SK-N-SH (cell line): Measurements from ENCODE around the gene CDC25B. TPM values are rescaled to one million over a fixed set of nuclear protein-coding genes. Genes with fewer than 3 reads are reported as not detected.

ENCODE experiments used
- CTCF ChIA-PET: fragments of 300-600, 350-600 bp; formaldehyde crosslinking; extraction: SDS; loops from one replicate; lab custom pipeline; 2021; lab: Yijun Ruan, JAX
- POLR2A ChIA-PET: fragments of 350-600 bp; sonication (Branson Sonifier 250); formaldehyde crosslinking; extraction: SDS; loops from one replicate; lab custom pipeline; 2020; ENCODE audit warnings: antibody characterized with exemption, inconsistent platforms; lab: Yijun Ruan, JAX
- DNase-seq: peaks from one replicate; pipeline ENCODE4 v3.0.0; 2012
- H2AFZ ChIP-seq: fragments of 200-600 bp; sonication (generic); 2 replicates; pipeline ENCODE4 v1.8.1; 2016; ENCODE audit warnings: antibody characterized with exemption, mild to moderate bottlenecking, low read depth
- H3F3A ChIP-seq: fragments of 200-600 bp; sonication (generic); replicated peaks from 2 replicates; pipeline ENCODE3; 2016; ENCODE audit warnings: antibody characterized with exemption, mild to moderate bottlenecking; ENCODE audit not compliant: insufficient read depth
- H3K27ac ChIP-seq, 2 experiments: fragments of 200-500 bp in 1 of 2; fragments of 200-600 bp in 1 of 2; sonication (Bioruptor generic) in 1 of 2; sonication (generic), shearing (Covaris generic) in 1 of 2; 2 replicates each; pipeline versions ENCODE4 v1.5.1 to v1.6.1; 2014 to 2016; ENCODE audit warnings: low read depth in 2 of 2, inconsistent platforms in 1 of 2, low read length in 1 of 2, mild to moderate bottlenecking in 1 of 2, mixed read lengths in 1 of 2
- H3K27me3 ChIP-seq: fragments of 200-600 bp; sonication (generic), shearing (Covaris generic); 2 replicates; pipeline ENCODE4 v1.6.1; 2016; ENCODE audit warnings: mixed run types; ENCODE audit not compliant: insufficient read depth
- H3K36me3 ChIP-seq, 2 experiments: fragments of 200-500 bp in 1 of 2; fragments of 200-600 bp in 1 of 2; sonication (Bioruptor generic) in 1 of 2; sonication (generic) in 1 of 2; replicated peaks in 1 of 2; 2 replicates each; pipeline versions ENCODE3 to v1.5.1; 2014 to 2016; ENCODE audit warnings: low read length in 1 of 2, mild to moderate bottlenecking in 1 of 2; ENCODE audit not compliant: insufficient read depth in 2 of 2, control insufficient read depth in 1 of 2
- H3K4me1 ChIP-seq, 2 experiments: fragments of 200-500 bp in 1 of 2; fragments of 200-600 bp in 1 of 2; sonication (Bioruptor generic) in 1 of 2; sonication (generic), shearing (Covaris generic) in 1 of 2; 2 replicates each; pipeline versions ENCODE4 v1.5.1 to v1.6.1; 2014 to 2016; ENCODE audit warnings: low read depth in 1 of 2, low read length in 1 of 2, mixed run types in 1 of 2; ENCODE audit not compliant: insufficient read depth in 2 of 2, control insufficient read depth in 1 of 2
- H3K4me2 ChIP-seq: fragments of 200-600 bp; sonication (generic), shearing (Covaris generic); 2 replicates; pipeline ENCODE4 v1.6.1; 2017; ENCODE audit warnings: mixed run types
- H3K4me3 ChIP-seq, 2 experiments: fragments of 200-500 bp in 1 of 2; fragments of 200-600 bp in 1 of 2; sonication (Bioruptor generic) in 1 of 2; sonication (generic), shearing (Covaris generic) in 1 of 2; 2 replicates each; pipeline versions ENCODE4 v1.5.1 to v1.8.1; 2014 to 2016; ENCODE audit warnings: low read depth in 2 of 2, inconsistent platforms in 1 of 2, low read length in 1 of 2, mild to moderate bottlenecking in 1 of 2, mixed read lengths in 1 of 2, moderate library complexity in 1 of 2
- H3K79me2 ChIP-seq: fragments of 200-600 bp; sonication (generic); 2 replicates; pipeline ENCODE4 v1.8.1; 2017; ENCODE audit warnings: mild to moderate bottlenecking; ENCODE audit not compliant: insufficient read depth
- H3K9ac ChIP-seq: fragments of 200-600 bp; sonication (generic); 2 replicates; pipeline ENCODE4 v1.6.1; 2017; ENCODE audit warnings: mixed run types
- H3K9me2 ChIP-seq: fragments of 200-600 bp; sonication (generic); 2 replicates; pipeline ENCODE4 v1.6.1; 2017; ENCODE audit warnings: mixed run types
- H3K9me3 ChIP-seq: fragments of 200-600 bp; sonication (generic); 2 replicates; pipeline ENCODE4 v1.6.1; 2017; ENCODE audit warnings: mixed run types, mild to moderate bottlenecking, moderate library complexity
- H4K20me1 ChIP-seq: fragments of 200-600 bp; sonication (generic); 2 replicates; pipeline ENCODE4 v1.6.1; 2017; ENCODE audit warnings: mild to moderate bottlenecking, mixed run types; ENCODE audit not compliant: insufficient read depth
- CHD2 ChIP-seq: fragments of 150-350 bp; IDR thresholded peaks from 2 replicates; pipeline ENCODE4 v1.6.1; 2018; ENCODE audit warnings: low read length; ENCODE audit not compliant: partially characterized antibody
- ELF1 ChIP-seq: IDR thresholded peaks from 2 replicates; pipeline ENCODE4 v1.4.0; 2012
- EP300 ChIP-seq, 2 experiments: IDR thresholded peaks; 2 replicates each; pipeline versions ENCODE4 v1.4.0 to v1.6.1; 2012; ENCODE audit warnings: borderline replicate concordance in 1 of 2, low read depth in 1 of 2, low read length in 1 of 2
- FOSL2 ChIP-seq: IDR thresholded peaks from 2 replicates; pipeline ENCODE4 v1.4.0; 2012; ENCODE audit warnings: low read depth, mild to moderate bottlenecking, moderate library complexity, borderline replicate concordance
- FOXJ3 ChIP-seq: sonication (generic); formaldehyde crosslinking; IDR thresholded peaks from 2 replicates; pipeline ENCODE4 v1.5.1; 2020; ENCODE audit warnings: mild to moderate bottlenecking, missing genetic modification reagents
- FOXM1 ChIP-seq: IDR thresholded peaks from 2 replicates; pipeline ENCODE4 v1.4.0; 2012; ENCODE audit warnings: low read depth, mild to moderate bottlenecking
- JUND ChIP-seq: IDR thresholded peaks from 2 replicates; pipeline ENCODE4 v1.4.0; 2012
- MEF2A ChIP-seq: IDR thresholded peaks from 2 replicates; pipeline ENCODE4 v1.4.0; 2012; ENCODE audit warnings: low read depth, borderline replicate concordance
- MXI1 ChIP-seq: IDR thresholded peaks from 2 replicates; pipeline ENCODE4 v1.6.1; 2012; ENCODE audit warnings: mild to moderate bottlenecking, low read depth, low read length, improper control_type of control experiment
- NFIC ChIP-seq: IDR thresholded peaks from 2 replicates; pipeline ENCODE4 v1.4.0; 2012; ENCODE audit warnings: borderline replicate concordance
- NRF1 ChIP-seq: IDR thresholded peaks from 2 replicates; pipeline ENCODE4 v1.6.1; 2012; ENCODE audit warnings: low read depth, mild to moderate bottlenecking, low read length
- RCOR1 ChIP-seq: fragments of 150-350 bp; IDR thresholded peaks from 2 replicates; pipeline ENCODE4 v1.6.1; 2017; ENCODE audit warnings: antibody characterized with exemption, low read length
- RFX5 ChIP-seq: IDR thresholded peaks from 2 replicates; pipeline ENCODE4 v1.6.1; 2012; ENCODE audit warnings: mild to moderate bottlenecking, improper control_type of control experiment, low read length
- RXRA ChIP-seq: IDR thresholded peaks from 2 replicates; pipeline ENCODE4 v1.4.0; 2012; ENCODE audit warnings: low read depth, mild to moderate bottlenecking, borderline replicate concordance
- TEAD4 ChIP-seq: IDR thresholded peaks from 2 replicates; pipeline ENCODE4 v1.4.0; 2012; ENCODE audit warnings: mild to moderate bottlenecking, borderline replicate concordance; ENCODE audit not compliant: insufficient read depth
- USF2 ChIP-seq: fragments of 150-350 bp; IDR thresholded peaks from 2 replicates; pipeline ENCODE4 v1.6.1; 2017; ENCODE audit warnings: antibody characterized with exemption, low read length, low read depth, borderline replicate concordance
- WGBS: methylation state at CpG from one replicate; pipeline ENCODE4 v1.1.6; 2017; ENCODE audit warnings: low lambda C conversion rate; 5-methylcytosine and 5-hydroxymethylcytosine counted together
- polyA plus RNA-seq, 3 experiments: library from polyadenylated mRNA; depleted of rRNA; stranded (reverse); fragments of >200 nt; gene quantifications; 2 replicates each; pipeline ENCODE4 v1.2.3, GENCODE V29; 2012
- TF ChIP-seq, protein P1 (sequence below): IDR thresholded peaks from 2 replicates; pipeline ENCODE4 v1.6.1; 2012; ENCODE audit warnings: mild to moderate bottlenecking, low read depth, low read length, moderate library complexity
- TF ChIP-seq, protein P2 (sequence below): IDR thresholded peaks from 2 replicates; pipeline ENCODE4; 2012

CDC25B gene
- polyA plus RNA-seq, 1 of the 3 experiments (the other 2 are of a cell fraction), result 56.5 TPM

DNA sequence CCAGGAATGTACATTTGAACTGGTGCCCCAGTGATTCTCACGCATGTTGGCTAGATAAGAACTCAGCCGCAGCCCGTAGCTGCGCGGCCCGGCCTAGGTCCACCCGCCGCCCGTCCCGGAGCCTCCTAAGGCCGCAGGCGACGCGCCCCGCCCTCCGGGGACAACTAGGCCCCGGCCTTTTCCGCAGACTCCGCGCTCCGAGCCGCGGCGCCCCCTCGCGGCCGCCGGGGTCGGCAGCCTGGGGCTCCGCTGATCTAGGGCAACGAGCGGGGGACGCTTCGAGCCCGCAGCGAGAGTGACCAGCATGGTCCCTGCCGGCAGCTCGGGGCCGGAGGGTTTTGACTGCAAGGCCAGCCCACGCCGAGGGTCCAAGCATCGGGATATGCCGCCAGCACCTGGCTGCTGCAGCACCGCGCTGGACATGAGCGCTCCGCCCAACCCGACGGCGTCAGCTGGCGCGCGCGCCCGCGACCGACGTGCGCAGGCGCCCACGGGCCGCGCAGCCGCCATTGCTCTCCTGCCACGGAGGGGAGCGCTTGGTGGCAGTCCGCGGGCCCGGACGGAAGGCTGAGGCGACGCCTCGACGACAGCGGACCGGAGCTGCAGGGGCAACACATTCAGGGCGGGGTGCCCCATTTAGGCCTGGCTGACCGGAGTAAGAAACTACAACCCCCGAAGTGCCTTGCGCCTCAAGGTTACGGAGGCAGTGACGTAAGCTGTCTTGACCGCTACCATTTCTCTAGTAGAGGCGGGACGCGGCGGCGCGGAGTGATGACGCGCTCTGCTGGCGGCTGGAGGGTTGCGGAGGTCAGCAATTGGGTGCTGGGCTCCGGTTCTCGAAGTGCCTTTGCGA is 24.2 kb downstream of the CDC25B start, which contains the start of gene AP5S1 (continued):
- TF ChIP-seq MXI1, result peak; percentile 55; the same call in 1 of the 2 replicates
- no peak for TF ChIP-seq FOXJ3 (CRISPR knock-in tag)
- peak; percentile 3; the same call in 1 of the 2 replicates for TF ChIP-seq MEF2A
- 0 out of 4 replicates have a peak, but pooled peaks of 1 of the 2 experiments have one; percentile 3 for TF ChIP-seq EP300 (IDR thresholded peaks at IDR 0.05; ENCODE audit: borderline replicate concordance in 1 of 2, low read depth in 1 of 2, low read length in 1 of 2)
- TF ChIP-seq NFIC, result no peak
- TF ChIP-seq NRF1, result peak; percentile 82
- TF ChIP-seq, protein P1, sequence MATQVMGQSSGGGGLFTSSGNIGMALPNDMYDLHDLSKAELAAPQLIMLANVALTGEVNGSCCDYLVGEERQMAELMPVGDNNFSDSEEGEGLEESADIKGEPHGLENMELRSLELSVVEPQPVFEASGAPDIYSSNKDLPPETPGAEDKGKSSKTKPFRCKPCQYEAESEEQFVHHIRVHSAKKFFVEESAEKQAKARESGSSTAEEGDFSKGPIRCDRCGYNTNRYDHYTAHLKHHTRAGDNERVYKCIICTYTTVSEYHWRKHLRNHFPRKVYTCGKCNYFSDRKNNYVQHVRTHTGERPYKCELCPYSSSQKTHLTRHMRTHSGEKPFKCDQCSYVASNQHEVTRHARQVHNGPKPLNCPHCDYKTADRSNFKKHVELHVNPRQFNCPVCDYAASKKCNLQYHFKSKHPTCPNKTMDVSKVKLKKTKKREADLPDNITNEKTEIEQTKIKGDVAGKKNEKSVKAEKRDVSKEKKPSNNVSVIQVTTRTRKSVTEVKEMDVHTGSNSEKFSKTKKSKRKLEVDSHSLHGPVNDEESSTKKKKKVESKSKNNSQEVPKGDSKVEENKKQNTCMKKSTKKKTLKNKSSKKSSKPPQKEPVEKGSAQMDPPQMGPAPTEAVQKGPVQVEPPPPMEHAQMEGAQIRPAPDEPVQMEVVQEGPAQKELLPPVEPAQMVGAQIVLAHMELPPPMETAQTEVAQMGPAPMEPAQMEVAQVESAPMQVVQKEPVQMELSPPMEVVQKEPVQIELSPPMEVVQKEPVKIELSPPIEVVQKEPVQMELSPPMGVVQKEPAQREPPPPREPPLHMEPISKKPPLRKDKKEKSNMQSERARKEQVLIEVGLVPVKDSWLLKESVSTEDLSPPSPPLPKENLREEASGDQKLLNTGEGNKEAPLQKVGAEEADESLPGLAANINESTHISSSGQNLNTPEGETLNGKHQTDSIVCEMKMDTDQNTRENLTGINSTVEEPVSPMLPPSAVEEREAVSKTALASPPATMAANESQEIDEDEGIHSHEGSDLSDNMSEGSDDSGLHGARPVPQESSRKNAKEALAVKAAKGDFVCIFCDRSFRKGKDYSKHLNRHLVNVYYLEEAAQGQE, result no peak; the same call in 1 of the 2 replicates
- TF ChIP-seq RXRA, result no peak; the same call in 1 of the 2 replicates
- TF ChIP-seq FOXM1, result 0 out of 2 replicates have a peak, but pooled peaks have one; percentile 49
- no peak for TF ChIP-seq TEAD4
- TF ChIP-seq, all 33 proteins: peak for 20

GRCh38 chr20:3820901-3821727 is 25.0 kb downstream of the CDC25B start:
- TF ChIP-seq CHD2, result no peak
- 0 out of 2 replicates have a peak, but pooled peaks have one; percentile 2 for TF ChIP-seq MXI1
- TF ChIP-seq RFX5, result 0 out of 2 replicates have a peak, but pooled peaks have one; percentile 3
- TF ChIP-seq RCOR1, result no peak
- TF ChIP-seq JUND, result no peak
- TF ChIP-seq EP300 (IDR thresholded peaks at IDR 0.05; ENCODE audit: borderline replicate concordance in 1 of 2, low read depth in 1 of 2, low read length in 1 of 2), result no peak
- no peak for TF ChIP-seq FOSL2
- 0 out of 2 replicates have a peak, but pooled peaks have one; percentile 4 for TF ChIP-seq ELF1
- no peak for TF ChIP-seq USF2
- TF ChIP-seq, protein P2, sequence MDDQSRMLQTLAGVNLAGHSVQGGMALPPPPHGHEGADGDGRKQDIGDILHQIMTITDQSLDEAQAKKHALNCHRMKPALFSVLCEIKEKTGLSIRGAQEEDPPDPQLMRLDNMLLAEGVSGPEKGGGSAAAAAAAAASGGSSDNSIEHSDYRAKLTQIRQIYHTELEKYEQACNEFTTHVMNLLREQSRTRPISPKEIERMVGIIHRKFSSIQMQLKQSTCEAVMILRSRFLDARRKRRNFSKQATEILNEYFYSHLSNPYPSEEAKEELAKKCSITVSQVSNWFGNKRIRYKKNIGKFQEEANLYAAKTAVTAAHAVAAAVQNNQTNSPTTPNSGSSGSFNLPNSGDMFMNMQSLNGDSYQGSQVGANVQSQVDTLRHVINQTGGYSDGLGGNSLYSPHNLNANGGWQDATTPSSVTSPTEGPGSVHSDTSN, result no peak
- no peak for DNase-seq
- Histone ChIP-seq H3K4me3 (peak overlapping the region; percentile 80 to 84), H4K20me1 (no peaks in the 10 kb centered on the region), H3K4me2 (peak overlapping the region; percentile 91), H3K9me2 (no peaks in the 10 kb centered on the region), H3K79me2 (peaks cover 17% of the 10 kb centered on the region), H3K9me3 (no peaks in the 10 kb centered on the region), H3F3A (no peaks in the 10 kb centered on the region), H2AFZ (peak overlapping the region; percentile 84), H3K27me3 (no peaks in the 10 kb centered on the region), H3K36me3 (peaks cover 12 to 27% of the 10 kb centered on the region in 2 experiments), H3K9ac (peak overlapping the region; percentile 93), H3K4me1 (peaks cover 11 to 23% of the 10 kb centered on the region in 2 experiments; a peak in 2 of 4 replicates), H3K27ac (peak overlapping the region; percentile 92 to 97)
- ChIA-PET POLR2A (interaction anchor here (0.6 to 2.0 kb wide), 16 partner anchors 9 to 264 kb away, joined by 3 to 20 read pairs (median 4); partner anchors contain the start of genes ADISSP, CDC25B, CENPB and MAVS), CTCF (interaction anchor here (0.7 to 8.8 kb wide), 28 partner anchors 8 to 289 kb away, joined by 3 to 161 read pairs (median 6); partner anchors contain the start of genes ADISSP, CDC25B, CENPB and MAVS)
- WGBS, result 42% methylated on average over 20 of the region's 20 CpGs
